GM15510 (cell line): ENCODE results near the gene GRK2.

Source experiments
- POLR2A ChIP-seq: IDR thresholded peaks from 3 replicates; pipeline ENCODE4 v1.6.1; 2011; ENCODE audit warnings: borderline replicate concordance; ENCODE audit not compliant: insufficient read length; ENCODE audit errors: extremely low read depth

GRK2 gene

GRCh38 chr11:67282155-67282875, 16.0 kb downstream of the GRK2 start:
- no peak for TF ChIP-seq POLR2A

- TF ChIP-seq POLR2A = no peak
Measured at GRCh38 chr11:67282876-67283371, 16.7 kb downstream of the GRK2 start.

GRCh38 chr11:67283481-67283963, 17.2 kb downstream of the GRK2 start:
- no peak for TF ChIP-seq POLR2A

GRCh38 chr11:67284811-67285540, 18.7 kb downstream of the GRK2 start:
- TF ChIP-seq POLR2A = no peak

DNA sequence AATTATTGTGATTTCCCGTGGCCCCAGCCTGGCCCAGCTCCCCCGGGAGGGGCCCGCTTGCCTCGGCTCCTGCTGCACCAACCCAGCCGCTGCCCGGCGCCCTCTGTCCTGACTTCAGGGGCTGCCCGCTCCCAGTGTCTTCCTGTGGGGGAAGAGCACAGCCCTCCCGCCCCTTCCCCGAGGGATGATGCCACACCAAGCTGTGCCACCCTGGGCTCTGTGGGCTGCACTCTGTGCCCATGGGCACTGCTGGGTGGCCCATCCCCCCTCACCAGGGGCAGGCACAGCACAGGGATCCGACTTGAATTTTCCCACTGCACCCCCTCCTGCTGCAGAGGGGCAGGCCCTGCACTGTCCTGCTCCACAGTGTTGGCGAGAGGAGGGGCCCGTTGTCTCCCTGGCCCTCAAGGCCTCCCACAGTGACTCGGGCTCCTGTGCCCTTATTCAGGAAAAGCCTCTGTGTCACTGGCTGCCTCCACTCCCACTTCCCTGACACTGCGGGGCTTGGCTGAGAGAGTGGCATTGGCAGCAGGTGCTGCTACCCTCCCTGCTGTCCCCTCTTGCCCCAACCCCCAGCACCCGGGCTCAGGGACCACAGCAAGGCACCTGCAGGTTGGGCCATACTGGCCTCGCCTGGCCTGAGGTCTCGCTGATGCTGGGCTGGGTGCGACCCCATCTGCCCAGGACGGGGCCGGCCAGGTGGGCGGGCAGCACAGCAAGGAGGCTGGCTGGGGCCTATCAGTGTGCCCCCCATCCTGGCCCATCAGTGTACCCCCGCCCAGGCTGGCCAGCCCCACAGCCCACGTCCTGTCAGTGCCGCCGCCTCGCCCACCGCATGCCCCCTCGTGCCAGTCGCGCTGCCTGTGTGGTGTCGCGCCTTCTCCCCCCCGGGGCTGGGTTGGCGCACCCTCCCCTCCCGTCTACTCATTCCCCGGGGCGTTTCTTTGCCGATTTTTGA, 19.5 kb downstream of the GRK2 start:
- TF ChIP-seq POLR2A = no peak

DNA sequence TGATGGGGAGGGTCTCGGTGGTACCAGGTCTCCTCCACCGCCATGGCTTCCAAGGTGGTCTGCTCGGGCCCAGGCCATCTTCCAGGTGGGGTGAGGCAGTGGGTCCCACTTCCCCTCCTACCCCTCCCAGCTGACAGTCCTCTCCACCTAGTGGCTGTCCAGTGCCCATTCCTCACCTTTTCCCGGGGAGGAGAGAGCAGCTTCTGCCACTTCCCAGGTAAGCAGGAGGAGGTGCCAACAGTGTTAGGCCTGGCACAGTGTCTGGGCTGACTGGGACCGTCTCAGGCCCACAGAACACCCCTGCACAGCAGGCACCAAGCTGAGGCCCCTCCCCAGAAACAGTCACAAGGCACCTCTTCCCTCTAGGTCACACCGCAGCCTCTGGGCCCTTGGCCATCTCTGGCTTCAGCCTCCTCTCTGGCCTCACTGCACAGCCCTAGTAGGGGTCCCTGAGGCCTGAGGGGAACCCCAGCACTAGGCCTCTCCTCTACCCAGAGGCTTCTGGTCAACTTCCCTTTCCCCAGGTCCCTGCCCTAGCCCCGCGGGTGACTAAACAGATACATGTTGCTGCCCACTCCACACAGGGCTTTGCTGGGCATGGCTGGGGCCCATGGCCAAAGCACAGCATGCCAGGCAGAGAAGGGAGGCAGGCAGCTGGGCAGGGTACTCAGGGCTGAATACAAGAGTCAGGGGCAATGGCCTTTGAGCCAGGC, 20.5 kb downstream of the GRK2 start:
- no peak for TF ChIP-seq POLR2A

DNA sequence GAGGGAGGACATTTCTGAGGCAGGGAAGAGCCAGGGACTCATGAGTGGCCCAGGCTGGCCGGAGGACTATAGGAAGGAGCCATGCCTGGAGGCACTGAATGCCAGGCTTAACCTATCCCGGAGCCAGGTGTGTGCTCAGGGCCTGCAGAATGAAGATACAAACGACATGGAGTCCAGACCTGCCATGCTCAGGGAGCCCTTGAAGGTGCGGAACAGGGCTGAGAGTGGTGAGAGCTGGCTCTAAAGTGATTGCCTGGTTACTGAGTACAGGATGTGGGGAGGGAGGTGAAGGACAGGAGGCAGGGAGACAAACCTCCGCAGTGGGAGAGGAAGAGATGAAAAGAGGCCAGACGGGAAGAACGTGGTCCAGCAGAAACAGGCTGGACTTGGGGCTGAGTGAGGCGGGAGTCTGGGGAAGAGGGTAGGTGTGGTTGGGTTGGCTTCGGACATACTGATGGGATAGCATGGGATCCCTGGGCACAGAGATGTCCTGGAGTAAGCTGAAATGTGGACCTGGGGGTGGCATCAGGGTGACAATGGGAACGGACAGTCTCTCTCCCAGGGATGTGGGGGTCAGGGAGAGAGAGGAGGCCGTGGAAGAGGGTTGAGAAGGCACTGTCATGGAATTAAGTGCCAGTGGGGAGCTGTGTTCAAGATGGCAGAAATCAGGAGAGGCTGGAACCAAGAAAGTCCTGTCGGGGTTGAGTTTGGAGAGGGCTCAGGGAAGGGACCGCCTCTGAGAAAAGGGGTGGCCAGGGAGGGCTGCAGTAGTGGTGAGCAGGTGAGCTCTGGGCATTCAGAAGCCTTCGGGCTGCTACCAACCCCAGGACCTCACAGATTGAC, 21.3 kb downstream of the GRK2 start:
- no peak for TF ChIP-seq POLR2A

- TF ChIP-seq POLR2A = no peak
Measured at GRCh38 chr11:67288198-67288451, 21.9 kb downstream of the GRK2 start.

DNA sequence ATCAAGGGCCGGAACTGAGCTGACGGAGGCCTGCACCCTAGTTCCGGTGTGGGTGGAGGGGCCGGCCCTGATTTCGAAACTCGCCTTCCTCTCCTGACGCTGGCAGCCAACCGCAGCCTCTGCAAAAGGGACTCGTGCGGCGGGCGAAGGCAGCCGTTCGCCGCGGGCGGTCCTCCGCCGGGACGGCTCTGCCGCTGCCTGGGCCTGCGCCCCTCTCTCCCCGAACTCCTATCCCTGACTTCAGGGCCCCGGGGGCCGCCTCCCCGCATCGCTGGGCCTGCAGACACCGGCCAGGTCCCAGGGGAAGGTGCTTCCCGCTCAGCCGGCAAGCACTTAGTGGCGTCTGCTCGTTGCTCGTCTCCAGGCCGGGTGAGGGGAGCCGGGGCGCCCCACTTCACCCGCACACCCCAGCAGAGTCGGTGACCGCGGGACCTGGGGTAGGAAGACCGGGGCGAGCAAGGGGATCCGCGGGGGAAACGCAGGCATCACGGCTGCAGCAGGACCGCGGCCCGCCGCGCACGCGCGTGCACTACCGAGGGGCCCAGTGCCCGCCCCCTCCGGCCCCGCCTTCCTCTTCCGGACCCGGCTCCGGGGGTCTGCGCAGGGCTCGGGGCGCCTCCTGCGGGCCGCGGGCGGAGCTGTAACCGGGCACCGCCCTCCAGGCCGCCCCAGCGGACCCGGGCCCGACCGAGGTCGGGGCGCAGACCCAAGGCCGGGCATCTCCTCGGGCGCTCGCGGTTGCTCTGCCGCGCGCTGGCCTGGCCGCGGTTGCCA, 22.4 kb downstream of the GRK2 start:
- TF ChIP-seq POLR2A = peak; percentile 86

- TF ChIP-seq POLR2A = peak; percentile 2
Measured at GRCh38 chr11:67289226-67289650, 23.0 kb downstream of the GRK2 start, which contains the start of gene ANKRD13D. ANKRD13D (plus strand) TSS chr11:67289303; CDS start chr11:67289461, 158 bp downstream.

DNA sequence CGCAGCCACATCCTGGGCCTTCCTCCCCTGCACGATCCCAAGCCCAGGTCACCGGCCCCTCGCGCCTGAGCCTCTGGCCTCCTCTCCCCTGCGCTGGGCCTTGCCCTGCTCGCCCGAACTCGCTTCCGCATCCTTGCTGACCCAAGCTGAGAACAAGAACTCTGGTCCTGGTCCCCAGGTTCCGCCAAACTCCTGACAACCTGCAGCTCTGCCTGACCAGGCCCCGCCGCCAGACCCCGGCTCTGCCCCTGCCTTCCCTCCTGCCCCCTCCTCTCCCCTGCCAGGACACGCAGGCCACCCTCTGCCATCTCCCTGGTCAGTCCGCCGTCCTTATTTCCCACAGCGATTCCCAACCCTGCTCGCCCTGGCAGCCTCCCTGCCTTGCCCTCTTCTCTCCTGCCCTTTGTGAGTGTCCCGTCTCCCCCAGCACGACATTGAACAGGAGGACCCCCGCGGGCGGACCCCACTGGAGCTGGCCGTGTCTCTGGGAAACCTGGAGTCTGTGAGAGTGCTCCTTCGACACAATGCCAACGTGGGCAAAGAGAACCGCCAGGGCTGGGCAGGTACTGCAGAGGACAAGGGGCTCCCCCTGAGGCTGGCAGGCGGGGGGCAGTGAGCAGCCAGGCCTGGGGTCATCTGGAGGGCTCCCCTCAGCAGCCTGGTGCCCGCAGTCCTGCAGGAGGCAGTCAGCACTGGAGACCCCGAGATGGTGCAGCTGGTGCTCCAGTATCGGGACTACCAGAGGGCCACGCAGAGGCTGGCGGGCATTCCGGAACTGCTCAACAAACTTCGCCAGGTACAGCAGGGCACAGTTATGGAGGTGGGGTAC, 23.6 kb downstream of the GRK2 start:
- no peak for TF ChIP-seq POLR2A

DNA sequence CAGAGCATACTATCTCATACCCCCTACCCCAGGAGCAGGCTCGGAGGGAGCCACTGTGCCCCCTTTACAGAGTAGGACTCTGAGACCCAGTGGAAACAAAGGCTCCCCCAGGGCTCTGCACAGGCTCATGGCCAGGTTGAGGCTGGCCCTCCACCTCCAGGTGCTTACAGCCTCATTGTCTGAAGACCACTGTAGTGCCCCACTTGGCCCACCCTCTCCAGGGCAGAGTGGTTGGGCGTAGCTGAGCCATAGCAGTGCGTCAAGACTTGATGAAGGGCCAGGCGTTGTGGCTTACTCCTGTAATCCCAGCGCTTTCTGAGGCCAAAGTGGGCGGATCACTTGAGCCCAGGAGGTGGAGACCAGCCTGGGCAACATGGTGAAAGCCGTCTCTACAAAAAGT, 24.5 kb downstream of the GRK2 start:
- no peak for TF ChIP-seq POLR2A
